ENCODE results near the gene ST3GAL3. TPM values are rescaled to one million over a fixed set of nuclear protein-coding genes. Genes with fewer than 3 reads are reported as not detected.

ST3GAL3 gene
- total RNA-seq, 4 donors from 2014 or later = 4.1 to 47.2 (median 19.0) TPM

DNA sequence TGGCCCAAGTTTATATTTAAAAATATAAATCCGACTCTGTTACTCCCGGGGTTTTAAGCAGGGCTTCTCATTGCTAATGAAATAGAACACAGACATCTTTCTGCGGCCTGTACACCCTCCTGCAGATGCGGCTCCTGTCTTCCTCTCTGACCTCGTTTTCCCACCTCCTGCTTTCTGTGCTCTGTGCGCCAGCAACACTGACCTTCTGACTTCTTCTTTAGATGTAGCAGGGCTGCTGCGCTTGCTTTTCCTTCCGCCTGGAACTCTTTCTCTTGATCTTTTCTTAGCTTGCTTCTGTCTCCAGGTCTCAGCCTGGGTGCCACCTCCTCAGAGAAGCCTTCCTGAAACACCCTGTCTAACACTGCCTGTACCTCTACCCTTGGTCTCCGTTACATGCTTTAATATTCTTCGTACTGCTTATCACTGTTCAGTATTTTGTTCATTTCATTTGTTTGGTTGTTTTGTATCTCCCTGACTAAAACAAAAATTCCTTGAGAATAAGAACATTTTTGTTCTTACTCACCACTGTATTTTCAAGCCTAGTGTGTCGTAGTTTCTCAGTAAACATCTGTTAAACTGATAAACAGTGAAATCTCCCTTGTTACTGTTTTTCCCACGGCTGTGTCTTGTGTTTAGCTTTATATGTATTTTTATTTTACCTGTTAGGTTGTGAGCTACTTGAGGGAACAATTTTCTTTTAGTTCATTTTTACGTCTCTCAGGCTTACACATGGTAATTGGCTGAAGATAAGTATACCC is 79.0 kb downstream of the ST3GAL3 start:
- Histone ChIP-seq H3K27ac (peak overlapping the region; percentile 49 to 73), H3K36me3 (no peaks in the 10 kb centered on the region)
- peak in 1 of 2 donors; percentile 35 for DNase-seq

GRCh38 chr1:43786960-43787359 is 79.6 kb downstream of the ST3GAL3 start:
- no peak overlapping the region for H3K4me3 ChIP-seq
- peaks cover 0 to 4% of the 10 kb centered on the region in 2 donors for H3K4me1 ChIP-seq
- TF ChIP-seq, protein P1, sequence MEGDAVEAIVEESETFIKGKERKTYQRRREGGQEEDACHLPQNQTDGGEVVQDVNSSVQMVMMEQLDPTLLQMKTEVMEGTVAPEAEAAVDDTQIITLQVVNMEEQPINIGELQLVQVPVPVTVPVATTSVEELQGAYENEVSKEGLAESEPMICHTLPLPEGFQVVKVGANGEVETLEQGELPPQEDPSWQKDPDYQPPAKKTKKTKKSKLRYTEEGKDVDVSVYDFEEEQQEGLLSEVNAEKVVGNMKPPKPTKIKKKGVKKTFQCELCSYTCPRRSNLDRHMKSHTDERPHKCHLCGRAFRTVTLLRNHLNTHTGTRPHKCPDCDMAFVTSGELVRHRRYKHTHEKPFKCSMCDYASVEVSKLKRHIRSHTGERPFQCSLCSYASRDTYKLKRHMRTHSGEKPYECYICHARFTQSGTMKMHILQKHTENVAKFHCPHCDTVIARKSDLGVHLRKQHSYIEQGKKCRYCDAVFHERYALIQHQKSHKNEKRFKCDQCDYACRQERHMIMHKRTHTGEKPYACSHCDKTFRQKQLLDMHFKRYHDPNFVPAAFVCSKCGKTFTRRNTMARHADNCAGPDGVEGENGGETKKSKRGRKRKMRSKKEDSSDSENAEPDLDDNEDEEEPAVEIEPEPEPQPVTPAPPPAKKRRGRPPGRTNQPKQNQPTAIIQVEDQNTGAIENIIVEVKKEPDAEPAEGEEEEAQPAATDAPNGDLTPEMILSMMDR (IDR thresholded peaks at IDR 0.05) = no peak
- TF ChIP-seq POLR2A (IDR thresholded peaks at IDR 0.05) = no peak
- H3K27ac ChIP-seq = peak overlapping the region; percentile 49 to 73
- no peaks in the 10 kb centered on the region for H3K27me3 ChIP-seq
- peak in 1 of 2 donors; percentile 52 for DNase-seq
- no peaks in the 10 kb centered on the region for H3K9me3 ChIP-seq
- no peaks in the 10 kb centered on the region for H3K36me3 ChIP-seq
- intact Hi-C loops (cut with DNase I; ENCODE audit: low total_unique reads) = no loop called here

More for the DNA sequence above, 79.0 kb downstream of the ST3GAL3 start:
- H3K4me1 ChIP-seq = peaks cover 0 to 4% of the 10 kb centered on the region in 2 donors
- TF ChIP-seq, protein P1 (IDR thresholded peaks at IDR 0.05) = no peak
- no peak for TF ChIP-seq POLR2A (IDR thresholded peaks at IDR 0.05)
- intact Hi-C loops (cut with DNase I; ENCODE audit: low total_unique reads) = no loop called here
- no peaks in the 10 kb centered on the region for H3K27me3 ChIP-seq
- H3K9me3 ChIP-seq = no peaks in the 10 kb centered on the region
- no peak overlapping the region for H3K4me3 ChIP-seq

DNA sequence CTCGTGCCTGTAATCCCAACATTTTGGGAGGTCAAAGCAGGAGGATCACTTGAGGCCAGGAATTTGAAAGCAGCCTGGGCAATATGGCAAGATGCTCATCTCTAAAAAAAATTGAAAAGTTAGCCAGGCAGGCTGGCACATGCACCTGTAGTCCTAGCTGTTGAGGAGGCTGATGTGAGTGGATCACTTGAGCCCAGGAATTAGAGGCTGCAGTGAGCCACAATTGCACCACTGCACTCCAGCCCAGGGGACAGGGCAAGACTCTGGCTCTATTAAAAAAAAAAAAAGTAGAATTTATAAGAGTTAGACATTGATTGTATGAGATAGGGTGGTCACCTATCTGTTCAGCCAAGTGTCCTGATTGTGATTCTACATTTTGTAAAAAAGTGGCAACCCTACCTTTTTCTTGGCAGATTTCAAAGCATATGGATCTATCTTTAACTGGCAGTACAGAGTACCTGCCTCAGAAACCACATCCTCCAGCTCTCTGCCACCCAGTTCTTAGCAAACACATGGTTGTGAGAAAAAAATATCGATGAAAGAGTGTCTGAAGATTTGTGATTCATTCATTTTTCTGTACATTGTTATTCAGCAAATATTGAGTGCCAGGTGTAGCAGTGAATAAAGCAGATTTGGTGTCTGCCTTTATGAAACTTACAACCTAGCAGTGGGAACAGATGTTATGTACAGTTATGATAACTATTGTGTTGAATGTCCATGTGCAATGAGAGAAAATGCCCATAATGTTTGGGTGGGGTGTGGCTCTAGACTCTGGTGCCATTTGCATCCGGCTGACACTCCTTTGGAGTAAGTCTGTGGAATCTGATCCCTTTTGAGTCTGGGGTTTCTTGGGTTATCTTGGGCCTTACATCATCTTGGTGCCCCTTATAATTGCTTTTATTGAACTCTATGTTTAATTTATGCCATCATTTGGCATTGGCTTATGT is 82.5 kb downstream of the ST3GAL3 start:
- TF ChIP-seq, protein P1 (IDR thresholded peaks at IDR 0.05) = no peak
- TF ChIP-seq POLR2A (IDR thresholded peaks at IDR 0.05) = no peak
- intact Hi-C loops (cut with DNase I; ENCODE audit: low total_unique reads) = no loop called here

DNA sequence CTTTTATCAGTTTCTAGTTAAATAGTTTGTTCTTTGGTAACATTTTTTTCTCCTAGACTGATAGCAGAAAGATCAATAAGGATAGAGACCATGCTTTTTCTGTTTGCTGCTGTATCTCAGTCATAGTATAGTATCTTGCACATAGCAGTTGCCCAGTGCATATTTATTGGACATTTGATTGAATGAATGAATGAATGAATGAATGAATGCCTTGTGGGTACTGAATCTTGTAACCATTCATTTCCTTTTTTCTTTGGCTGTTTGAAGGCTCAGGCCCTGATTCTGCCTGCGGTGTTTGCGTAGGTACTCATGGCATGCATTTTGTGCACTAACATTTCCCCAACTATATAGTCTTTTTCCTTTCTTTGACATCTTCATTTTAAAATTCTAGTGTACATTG is 83.9 kb downstream of the ST3GAL3 start:
- no peak for DNase-seq
- H3K27ac ChIP-seq = no peak overlapping the region
- H3K4me3 ChIP-seq = no peak overlapping the region
- no peak for TF ChIP-seq POLR2A (IDR thresholded peaks at IDR 0.05)
- TF ChIP-seq, protein P1 (IDR thresholded peaks at IDR 0.05) = no peak
- intact Hi-C loops (cut with DNase I; ENCODE audit: low total_unique reads) = no loop called here
- no peaks in the 10 kb centered on the region for H3K36me3 ChIP-seq
- no peaks in the 10 kb centered on the region for H3K9me3 ChIP-seq
- peaks cover 0 to 4% of the 10 kb centered on the region in 2 donors for H3K4me1 ChIP-seq
- H3K27me3 ChIP-seq = no peaks in the 10 kb centered on the region

More for the DNA sequence above, 82.5 kb downstream of the ST3GAL3 start:
- Histone ChIP-seq H3K36me3 (no peaks in the 10 kb centered on the region), H3K4me3 (no peak overlapping the region), H3K4me1 (peaks cover 0 to 4% of the 10 kb centered on the region in 2 donors), H3K27ac (no peak overlapping the region), H3K9me3 (no peaks in the 10 kb centered on the region), H3K27me3 (no peaks in the 10 kb centered on the region)
- DNase-seq = no peak

Measured in uterus (tissue), 4 donors.